Activated effector memory CD4-positive, alpha-beta T cell treated with Interleukin-2 at 50 U/mL for 16 hours (primary cell): ENCODE results near the gene SF3A2.
"Not testable (repeated sequence)": the region's sequence is repeated elsewhere in the genome, so short reads cannot be mapped to it uniquely, and the experiment has no call there.

Source experiments
- DNase-seq: peaks from one replicate; pipeline ENCODE4 v3.0.0-alpha.2; 2020

SF3A2 gene

GRCh38 chr19:2277138-2277537 lies 40.5 kb downstream of the SF3A2 start:
- DNase-seq = no peak

- DNase-seq = no peak
These were observed 42.0 kb downstream of the SF3A2 start for GRCh38 chr19:2278459-2279158.

- DNase-seq = no peak
These were observed 44.1 kb downstream of the SF3A2 start for GRCh38 chr19:2280633-2281264.

DNA sequence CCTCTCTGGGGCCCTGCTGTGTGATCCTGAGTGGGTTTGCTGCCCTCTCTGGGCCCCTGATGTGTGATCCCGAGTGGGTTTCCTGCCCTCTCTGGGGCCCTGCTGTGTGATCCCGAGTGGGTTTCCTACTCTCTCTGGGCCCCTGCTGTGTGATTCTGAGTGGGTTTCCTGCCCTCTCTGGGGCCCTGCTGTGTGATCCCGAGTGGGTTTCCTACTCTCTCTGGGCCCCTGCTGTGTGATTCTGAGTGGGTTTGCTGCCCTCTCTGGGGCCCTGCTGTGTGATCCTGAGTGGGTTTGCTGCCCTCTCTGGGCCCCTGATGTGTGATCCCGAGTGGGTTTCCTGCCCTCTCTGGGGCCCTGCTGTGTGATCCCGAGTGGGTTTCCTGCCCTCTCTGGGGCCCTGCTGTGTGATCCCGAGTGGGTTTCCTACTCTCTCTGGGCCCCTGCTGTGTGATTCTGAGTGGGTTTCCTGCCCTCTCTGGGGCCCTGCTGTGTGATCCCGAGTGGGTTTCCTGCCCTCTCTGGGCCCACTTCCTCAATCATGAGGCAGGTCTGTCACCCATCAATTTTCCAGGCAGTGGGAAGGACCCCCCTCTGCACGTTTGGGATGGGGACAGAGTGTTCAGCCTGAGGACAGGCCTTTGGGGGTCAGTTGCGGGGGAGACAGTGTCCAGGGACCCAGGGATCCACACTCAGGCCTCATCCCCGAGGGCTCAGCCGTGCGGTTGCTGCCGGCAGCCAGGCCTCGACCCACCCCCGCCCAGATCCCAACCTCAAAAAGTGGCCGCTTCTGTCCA lies 44.8 kb downstream of the SF3A2 start:
- not testable (repeated sequence) for DNase-seq

GRCh38 chr19:2282062-2282861 lies 45.6 kb downstream of the SF3A2 start, which contains the start of gene PEAK3:
TSS of gene PEAK3 (minus strand) at chr19:2282175. CDS start at chr19:2280931, 1,244 bp downstream.
- DNase-seq = no peak

DNA sequence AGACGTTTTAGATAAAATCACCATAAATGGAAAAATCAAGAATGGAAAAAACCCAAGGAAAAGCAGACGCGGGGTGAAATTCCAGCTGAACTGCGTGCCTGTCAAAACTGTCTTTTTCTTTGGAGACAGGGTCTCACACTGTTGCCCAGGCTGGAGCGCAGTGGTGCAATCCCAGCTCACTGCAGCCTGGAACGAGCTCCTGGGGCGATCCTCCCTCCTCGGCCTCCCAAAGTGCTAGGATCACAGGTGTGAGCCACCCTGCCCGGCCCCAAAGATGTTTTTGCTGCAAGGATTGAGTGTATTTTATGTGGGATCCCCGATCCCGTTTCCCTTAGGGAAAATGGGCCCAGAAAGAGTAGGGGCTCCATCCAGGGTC lies 46.2 kb downstream of the SF3A2 start:
- DNase-seq = no peak

GRCh38 chr19:2283835-2284507 lies 47.3 kb downstream of the SF3A2 start:
- DNase-seq = no peak

DNA sequence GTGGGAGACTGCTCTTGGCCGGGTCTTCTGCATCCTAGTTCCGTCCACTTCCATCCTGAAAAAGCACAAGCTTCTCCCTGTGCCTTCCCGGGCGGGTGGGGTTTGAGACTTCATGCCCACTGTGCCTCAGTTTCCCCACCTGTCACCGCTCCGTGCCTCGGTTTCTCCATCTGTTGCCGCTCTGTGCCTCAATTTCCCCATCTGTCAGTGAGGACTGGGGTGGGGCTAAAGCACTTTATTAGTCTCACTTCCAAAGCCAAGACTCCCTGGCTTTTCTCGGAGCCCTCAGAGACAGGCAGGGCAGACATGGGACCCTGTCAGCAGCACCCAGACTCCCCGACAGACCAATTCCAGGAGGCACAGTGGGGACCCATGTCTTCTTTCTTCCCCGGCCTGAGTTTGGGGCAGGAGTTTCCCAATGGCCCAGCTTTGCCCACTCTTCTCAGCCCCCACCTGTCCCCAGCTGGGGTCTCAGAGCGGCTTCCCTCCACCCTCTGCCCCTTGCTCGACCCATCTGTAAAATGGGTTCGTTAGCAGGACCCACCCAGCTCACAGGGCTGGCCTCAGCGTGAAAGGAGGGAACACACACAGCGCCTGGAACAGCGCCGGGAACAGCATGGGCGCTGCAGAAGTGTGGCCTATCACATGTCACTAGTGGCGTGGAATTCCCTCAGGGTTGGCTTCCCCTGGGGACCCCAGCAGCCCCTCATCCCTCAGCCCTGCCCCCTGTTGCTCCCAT lies 49.9 kb downstream of the SF3A2 start:
- DNase-seq = no peak

GRCh38 chr19:2287585-2288337 lies 51.1 kb downstream of the SF3A2 start:
- DNase-seq = no peak

- no peak for DNase-seq
These were observed 51.8 kb downstream of the SF3A2 start for GRCh38 chr19:2288338-2288817.

DNA sequence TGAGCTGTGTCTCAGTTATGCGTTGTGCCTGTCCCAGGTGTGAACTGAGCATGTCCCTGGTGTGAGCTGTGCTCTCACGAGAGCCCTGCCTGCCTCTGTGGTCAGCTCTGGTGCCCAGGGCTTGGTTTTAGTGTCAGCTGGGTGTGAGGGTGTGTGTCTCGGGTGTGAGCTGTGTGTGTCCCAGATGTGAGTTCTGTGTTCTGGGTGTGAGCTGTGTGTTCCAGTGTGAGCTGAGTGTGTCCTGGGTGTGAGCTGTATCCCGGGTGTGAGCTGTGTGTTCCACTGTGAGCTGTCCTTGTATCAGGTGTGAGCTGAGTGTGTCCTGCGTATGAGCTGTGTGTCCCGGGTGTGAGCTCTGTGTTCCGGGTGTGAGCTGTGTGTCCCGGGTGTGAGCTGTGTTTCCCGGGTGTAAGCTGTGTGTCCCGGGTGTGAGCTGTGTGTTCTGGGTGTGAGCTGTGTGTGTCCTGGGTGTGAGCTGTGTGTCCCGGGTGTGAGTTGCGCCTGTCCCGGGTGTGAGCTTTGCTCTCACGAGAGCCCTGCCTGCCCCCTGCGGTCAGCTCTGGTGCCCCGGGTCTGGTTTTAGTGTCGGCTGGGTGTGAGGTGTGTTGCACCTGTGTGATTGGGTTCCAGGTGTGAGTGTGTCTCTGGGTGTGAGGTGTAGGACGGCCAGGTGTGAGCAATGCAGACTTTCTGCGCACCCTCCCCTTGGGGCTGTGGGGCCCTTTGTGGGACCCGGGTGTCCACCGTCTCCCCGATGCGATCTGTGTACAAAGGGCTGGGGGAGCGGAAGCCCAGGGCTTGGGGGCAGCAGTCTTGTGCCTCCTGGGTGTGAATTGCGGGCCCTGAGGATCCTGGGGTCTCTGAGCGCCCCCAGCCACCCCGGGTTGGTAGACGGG lies 52.4 kb downstream of the SF3A2 start:
- no peak for DNase-seq

DNA sequence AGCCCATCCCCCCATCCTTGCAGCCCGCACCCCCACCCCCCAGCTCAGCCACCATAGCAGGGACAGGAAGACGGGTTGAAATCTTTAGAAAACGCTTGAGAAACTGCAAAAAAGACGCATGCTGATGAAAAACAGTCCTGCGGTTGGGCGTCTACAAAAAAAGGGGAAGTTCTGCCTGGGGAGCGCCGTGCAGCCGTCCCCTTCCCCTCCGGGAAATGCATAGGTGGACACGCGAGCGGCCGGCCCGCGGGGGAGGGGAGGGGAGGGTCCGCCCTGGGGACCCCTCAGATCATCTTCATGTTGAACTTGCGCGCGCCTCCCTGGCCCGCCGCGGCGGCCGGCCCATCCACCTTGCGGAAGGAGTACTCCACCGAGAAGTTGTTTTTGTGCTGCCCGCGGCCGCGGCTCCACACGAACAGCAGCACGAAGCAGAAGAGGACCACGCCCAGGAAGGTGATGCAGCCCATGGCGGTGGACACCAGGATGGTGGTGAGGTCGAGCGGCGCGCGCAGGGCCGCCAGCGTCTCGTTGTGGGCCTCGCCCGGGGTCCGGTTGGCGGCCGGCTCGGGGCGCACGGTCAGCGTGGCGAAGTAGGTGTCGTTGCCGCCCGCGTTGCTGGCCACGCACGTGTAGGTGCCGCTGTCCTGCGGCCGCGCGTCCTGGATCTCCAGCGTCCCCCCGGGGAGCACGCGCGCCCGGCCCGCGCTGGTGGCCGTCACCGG lies 53.3 kb downstream of the SF3A2 start:
- peak; percentile 68 for DNase-seq

GRCh38 chr19:2290441-2291184 lies 54.0 kb downstream of the SF3A2 start:
- peak; percentile 28 for DNase-seq

GRCh38 chr19:2291185-2291751 lies 54.6 kb downstream of the SF3A2 start:
- no peak for DNase-seq

DNA sequence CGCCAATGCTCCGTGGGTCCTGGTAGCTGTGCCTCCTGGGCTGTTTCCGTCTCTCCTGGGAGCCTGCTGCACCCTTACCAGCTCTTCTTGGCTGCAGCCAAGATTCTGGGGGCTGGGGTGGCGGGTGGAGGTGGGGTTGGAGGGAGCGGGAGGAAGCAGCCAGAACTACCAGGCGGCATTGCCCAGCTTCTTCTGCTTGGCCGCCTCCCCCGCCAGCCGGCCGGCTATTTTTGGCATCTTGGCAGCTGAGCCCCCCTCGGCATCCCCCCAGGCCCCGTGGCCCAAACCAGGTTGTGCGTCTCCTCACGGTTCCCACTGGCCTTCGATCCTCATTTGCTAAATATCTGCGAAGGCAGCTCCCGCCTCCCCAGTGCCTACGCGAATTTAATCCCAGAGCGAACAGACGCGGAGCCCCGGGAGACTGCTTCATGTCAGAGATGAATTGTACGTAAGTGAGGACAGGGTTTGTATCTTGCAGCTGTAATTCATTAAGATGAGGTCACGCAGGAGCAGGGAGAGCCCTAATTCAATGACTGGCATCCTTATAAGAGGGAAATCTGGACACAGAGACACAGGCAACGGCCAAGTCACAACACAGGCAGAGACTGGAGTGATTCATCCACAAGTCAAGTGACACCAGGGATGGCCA lies 58.2 kb downstream of the SF3A2 start:
- DNase-seq = no peak

DNA sequence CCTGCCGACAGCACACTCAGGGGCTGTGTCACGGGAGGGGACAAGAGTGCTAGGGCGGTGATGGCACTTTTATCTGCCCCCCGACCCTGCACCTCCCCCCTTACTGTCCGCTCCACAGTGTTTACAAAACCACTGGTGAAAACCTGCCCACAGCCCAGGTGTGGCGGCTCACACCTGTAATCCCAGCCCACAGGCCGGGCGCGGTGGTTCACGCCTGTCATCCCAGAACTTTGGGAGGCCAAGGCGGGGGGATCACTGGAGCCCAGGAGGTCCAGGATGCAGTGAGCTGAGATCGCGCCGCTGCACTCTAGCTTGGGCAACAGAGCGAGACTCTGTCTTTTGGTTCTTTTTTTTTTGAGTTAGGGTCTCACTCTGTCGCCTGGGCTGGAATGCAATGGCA lies 59.5 kb downstream of the SF3A2 start:
- no peak for DNase-seq
